H9 (cell line): ENCODE data around the gene LRMDA. TPM values are rescaled to one million over a fixed set of nuclear protein-coding genes. Genes with fewer than 3 reads are reported as not detected.

ENCODE experiments used
- DNase-seq: peaks from one replicate; pipeline ENCODE4 v3.0.0-alpha.2; 2017
- H2AFZ ChIP-seq: one replicate; pipeline ENCODE4 v1.6.1; 2013; ENCODE audit warnings: mild to moderate bottlenecking, low read length, control low read depth, moderate library complexity
- H2AK5ac ChIP-seq: 2 replicates; pipeline ENCODE4 v1.6.1; 2013; ENCODE audit warnings: low read length, control low read depth, mixed read lengths; ENCODE audit not compliant: insufficient read length
- H2BK120ac ChIP-seq: one replicate; pipeline ENCODE4 v1.6.1; 2013; ENCODE audit warnings: low read depth, mild to moderate bottlenecking, low read length, control low read depth, inconsistent platforms; ENCODE audit not compliant: poor library complexity, severe bottlenecking
- H2BK12ac ChIP-seq: 2 replicates; pipeline ENCODE4 v1.6.1; 2013; ENCODE audit warnings: low read length, control low read depth, mixed read lengths, low read depth; ENCODE audit not compliant: insufficient read length
- H2BK15ac ChIP-seq: 2 replicates; pipeline ENCODE4 v1.6.1; 2013; ENCODE audit warnings: low read depth, low read length, control low read depth
- H2BK20ac ChIP-seq: one replicate; pipeline ENCODE4 v1.6.1; 2013; ENCODE audit warnings: low read depth, mild to moderate bottlenecking, low read length, control low read depth, inconsistent platforms; ENCODE audit not compliant: poor library complexity, severe bottlenecking
- H2BK5ac ChIP-seq: 2 replicates; pipeline ENCODE4 v1.6.1; 2013; ENCODE audit warnings: low read length, control low read depth, mixed read lengths; ENCODE audit not compliant: insufficient read length
- H3K14ac ChIP-seq: 2 replicates; pipeline ENCODE4 v1.6.1; 2013; ENCODE audit warnings: low read length, control low read depth; ENCODE audit not compliant: insufficient read depth
- H3K18ac ChIP-seq: 2 replicates; pipeline ENCODE4 v1.6.1; 2013; ENCODE audit warnings: low read depth, mild to moderate bottlenecking, mixed read lengths, low read length, control low read depth; ENCODE audit not compliant: insufficient read length
- H3K23ac ChIP-seq: 2 replicates; pipeline ENCODE4 v1.6.1; 2013; ENCODE audit warnings: low read length, control low read depth, mixed read lengths, low read depth; ENCODE audit not compliant: insufficient read length
- H3K23me2 ChIP-seq: 2 replicates; pipeline ENCODE4 v1.6.1; 2013; ENCODE audit warnings: low read depth, mild to moderate bottlenecking, mixed read lengths, low read length, control low read depth; ENCODE audit not compliant: insufficient read length, poor library complexity, severe bottlenecking
- H3K27ac ChIP-seq: 2 replicates; pipeline ENCODE4 v1.5.1; 2013; ENCODE audit warnings: low read length, control low read depth, mixed read lengths, low read depth; ENCODE audit not compliant: insufficient read length
- H3K27me3 ChIP-seq: 2 replicates; pipeline ENCODE4 v1.6.1; 2013; ENCODE audit warnings: low read length, control low read depth, inconsistent platforms; ENCODE audit not compliant: insufficient read depth
- H3K4ac ChIP-seq: 2 replicates; pipeline ENCODE4 v1.6.1; 2013; ENCODE audit warnings: low read depth, mild to moderate bottlenecking, control low read depth, inconsistent platforms, low read length, moderate library complexity
- H3K4me1 ChIP-seq: 2 replicates; pipeline ENCODE4 v1.6.1; 2013; ENCODE audit warnings: low read length, control low read depth, inconsistent platforms; ENCODE audit not compliant: insufficient read depth
- H3K4me2 ChIP-seq: 2 replicates; pipeline ENCODE4 v1.6.1; 2013; ENCODE audit warnings: low read length, control low read depth, mixed read lengths; ENCODE audit not compliant: insufficient read length, insufficient read depth
- H3K56ac ChIP-seq: 2 replicates; pipeline ENCODE4 v1.6.1; 2013; ENCODE audit warnings: low read depth, mild to moderate bottlenecking, mixed read lengths, low read length, control low read depth; ENCODE audit not compliant: insufficient read length
- H3K79me1 ChIP-seq: 2 replicates; pipeline ENCODE4 v1.6.1; 2013; ENCODE audit warnings: low read depth, mild to moderate bottlenecking, moderate library complexity, low read length, control low read depth, inconsistent platforms; ENCODE audit not compliant: insufficient read depth, poor library complexity, severe bottlenecking
- H3K79me2 ChIP-seq: 2 replicates; pipeline ENCODE4 v1.6.1; 2013; ENCODE audit warnings: low read length, control low read depth, inconsistent platforms; ENCODE audit not compliant: insufficient read depth
- H3K9ac ChIP-seq: 2 replicates; pipeline ENCODE4 v1.6.1; 2013; ENCODE audit warnings: low read length, control low read depth, mixed read lengths; ENCODE audit not compliant: insufficient read length; ENCODE audit errors: extremely low read depth
- H3K9me3 ChIP-seq: one replicate; pipeline ENCODE4 v1.6.1; 2013; ENCODE audit warnings: low read depth, low read length, inconsistent platforms; ENCODE audit not compliant: control insufficient read depth
- H3T11ph ChIP-seq: one replicate; pipeline ENCODE4 v1.6.1; 2013; ENCODE audit warnings: mild to moderate bottlenecking, low read length, control low read depth, inconsistent platforms
- H4K20me1 ChIP-seq: one replicate; pipeline ENCODE4 v1.6.1; 2013; ENCODE audit not compliant: control insufficient read depth, insufficient read length, insufficient read depth
- H4K5ac ChIP-seq: 2 replicates; pipeline ENCODE4 v1.6.1; 2013; ENCODE audit warnings: low read depth, mild to moderate bottlenecking, mixed read lengths, low read length, control low read depth; ENCODE audit not compliant: insufficient read length
- H4K8ac ChIP-seq: replicated peaks from 2 replicates; pipeline ENCODE4 v1.6.1; 2013; ENCODE audit warnings: low read length, control low read depth, mixed read lengths, low read depth; ENCODE audit not compliant: insufficient read length
- H4K91ac ChIP-seq: 2 replicates; pipeline ENCODE4 v1.6.1; 2013; ENCODE audit warnings: low read depth, mild to moderate bottlenecking, moderate library complexity, mixed read lengths, low read length, control low read depth; ENCODE audit not compliant: insufficient read length
- H3K27ac Mint-ChIP-seq, 3 experiments: 2 replicates in 2 of 3; 3 replicates in 1 of 3; pipeline ENCODE4 v1.8.0; 2020 to 2021; ENCODE audit warnings: mixed read lengths in 3 of 3, mild to moderate bottlenecking in 1 of 3, moderate library complexity in 1 of 3
- H3K27me3 Mint-ChIP-seq: 2 replicates; pipeline ENCODE4 v1.8.0; 2021; ENCODE audit warnings: low read depth, mild to moderate bottlenecking, moderate library complexity, mixed read lengths
- H3K36me3 Mint-ChIP-seq, 3 experiments: 2 replicates in 2 of 3; 3 replicates in 1 of 3; pipeline ENCODE4 v1.8.0; 2020 to 2021; ENCODE audit warnings: low read depth in 3 of 3, mixed read lengths in 3 of 3; ENCODE audit not compliant: insufficient read depth in 1 of 3
- H3K4me1 Mint-ChIP-seq, 2 experiments: 2 replicates each; pipeline ENCODE4 v1.8.0; 2020; ENCODE audit warnings: mixed read lengths in 2 of 2
- H3K4me3 Mint-ChIP-seq, 2 experiments: 2 replicates in 1 of 2; 3 replicates in 1 of 2; pipeline ENCODE4 v1.8.0; 2020 to 2021; ENCODE audit warnings: mild to moderate bottlenecking in 2 of 2, mixed read lengths in 2 of 2, moderate library complexity in 1 of 2
- H3K9me3 Mint-ChIP-seq, 2 experiments: 2 replicates in 1 of 2; 3 replicates in 1 of 2; pipeline ENCODE4 v1.8.0; 2020; ENCODE audit warnings: mild to moderate bottlenecking in 2 of 2, mixed read lengths in 2 of 2, moderate library complexity in 1 of 2
- WGBS: extraction: QIAGEN DNeasy Blood & Tissue Kit; methylation state at CpG from one replicate; pipeline ENCODE4 v1.1.7; 2013; ENCODE audit warnings: missing lambda C conversion rate, low lambda C conversion rate, mixed read lengths; ENCODE audit not compliant: insufficient read length; ENCODE audit errors: extremely low coverage; 5-methylcytosine and 5-hydroxymethylcytosine counted together
- total RNA-seq: library from RNA; stranded (reverse); gene quantifications from 2 replicates; pipeline ENCODE4 v1.2.1, GENCODE V29; 2021
- TF ChIP-seq, protein P1 (sequence below): fragments of 200-600 bp; sonication (generic); conservative IDR thresholded peaks from 3 replicates; pipeline ENCODE4 v1.8.0; 2021; ENCODE audit warnings: antibody characterized with exemption, mild to moderate bottlenecking

Gene LRMDA
- total RNA-seq, 1 experiment from 2014 or later = 1.8 TPM

- no peak overlapping the region for H3T11ph ChIP-seq
- H2AK5ac ChIP-seq = no peak overlapping the region
- H3K14ac ChIP-seq = no peak overlapping the region
- no peak overlapping the region for H3K9ac ChIP-seq
- no peak overlapping the region for H4K5ac ChIP-seq
- H3K23me2 ChIP-seq = no peaks in the 10 kb centered on the region
- DNase-seq = no peak
- H3K23ac ChIP-seq = no peak overlapping the region
- Mint-ChIP-seq H3K36me3 (no peaks in the 10 kb centered on the region), H3K27ac (no peak overlapping the region), H3K9me3 (no peaks in the 10 kb centered on the region; a peak in 2 of 5 replicates), H3K4me1 (peaks cover 56 to 58% of the 10 kb centered on the region in 2 experiments), H3K4me3 (peak overlapping the region in 1 of 2 experiments; percentile 7; a peak in 1 of 5 replicates), H3K27me3 (peaks cover 34% of the 10 kb centered on the region)
- TF ChIP-seq, protein P1, sequence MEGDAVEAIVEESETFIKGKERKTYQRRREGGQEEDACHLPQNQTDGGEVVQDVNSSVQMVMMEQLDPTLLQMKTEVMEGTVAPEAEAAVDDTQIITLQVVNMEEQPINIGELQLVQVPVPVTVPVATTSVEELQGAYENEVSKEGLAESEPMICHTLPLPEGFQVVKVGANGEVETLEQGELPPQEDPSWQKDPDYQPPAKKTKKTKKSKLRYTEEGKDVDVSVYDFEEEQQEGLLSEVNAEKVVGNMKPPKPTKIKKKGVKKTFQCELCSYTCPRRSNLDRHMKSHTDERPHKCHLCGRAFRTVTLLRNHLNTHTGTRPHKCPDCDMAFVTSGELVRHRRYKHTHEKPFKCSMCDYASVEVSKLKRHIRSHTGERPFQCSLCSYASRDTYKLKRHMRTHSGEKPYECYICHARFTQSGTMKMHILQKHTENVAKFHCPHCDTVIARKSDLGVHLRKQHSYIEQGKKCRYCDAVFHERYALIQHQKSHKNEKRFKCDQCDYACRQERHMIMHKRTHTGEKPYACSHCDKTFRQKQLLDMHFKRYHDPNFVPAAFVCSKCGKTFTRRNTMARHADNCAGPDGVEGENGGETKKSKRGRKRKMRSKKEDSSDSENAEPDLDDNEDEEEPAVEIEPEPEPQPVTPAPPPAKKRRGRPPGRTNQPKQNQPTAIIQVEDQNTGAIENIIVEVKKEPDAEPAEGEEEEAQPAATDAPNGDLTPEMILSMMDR = no peak
- H3K9me3 ChIP-seq = no peaks in the 10 kb centered on the region
- H2BK20ac ChIP-seq = no peak overlapping the region
- H2AFZ ChIP-seq = no peak overlapping the region
- no peak overlapping the region for H2BK5ac ChIP-seq
- WGBS = no CpG with 5 or more reads among the region's 1 CpG
- H3K4me1 ChIP-seq = peaks cover 4% of the 10 kb centered on the region
- H3K79me1 ChIP-seq = no peaks in the 10 kb centered on the region
- no peak overlapping the region for H3K27ac ChIP-seq
- no peak overlapping the region for H2BK12ac ChIP-seq
- H4K20me1 ChIP-seq = no peaks in the 10 kb centered on the region
- no peaks in the 10 kb centered on the region for H3K79me2 ChIP-seq
- no peak overlapping the region for H4K8ac ChIP-seq
- H3K4me2 ChIP-seq = no peak overlapping the region
- no peak overlapping the region for H3K56ac ChIP-seq
- no peak overlapping the region for H2BK120ac ChIP-seq
- H4K91ac ChIP-seq = no peak overlapping the region
- no peak overlapping the region for H3K18ac ChIP-seq
- no peak overlapping the region for H2BK15ac ChIP-seq
- H3K27me3 ChIP-seq = no peaks in the 10 kb centered on the region
- no peak overlapping the region for H3K4ac ChIP-seq
Measured at GRCh38 chr10:75538765-75539164, 107.3 kb downstream of the LRMDA start.
